RPMI7951 (cell line): ENCODE data around the gene PRB3. TPM values are rescaled to one million over a fixed set of nuclear protein-coding genes. Genes with fewer than 3 reads are reported as not detected.

ENCODE experiments used
- DNase-seq: peaks from one replicate; pipeline ENCODE4 v3.0.0-alpha.2; 2012; ENCODE audit warnings: low read depth
- total RNA-seq: library from RNA; depleted of rRNA; stranded (reverse); fragments of >200 nt; shearing (Covaris generic); gene quantifications from 2 replicates; pipeline ENCODE4 v1.2.3, GENCODE V29; 2014; rRNA removed

PRB3 gene
- total RNA-seq: not detected in 2 replicates

DNA sequence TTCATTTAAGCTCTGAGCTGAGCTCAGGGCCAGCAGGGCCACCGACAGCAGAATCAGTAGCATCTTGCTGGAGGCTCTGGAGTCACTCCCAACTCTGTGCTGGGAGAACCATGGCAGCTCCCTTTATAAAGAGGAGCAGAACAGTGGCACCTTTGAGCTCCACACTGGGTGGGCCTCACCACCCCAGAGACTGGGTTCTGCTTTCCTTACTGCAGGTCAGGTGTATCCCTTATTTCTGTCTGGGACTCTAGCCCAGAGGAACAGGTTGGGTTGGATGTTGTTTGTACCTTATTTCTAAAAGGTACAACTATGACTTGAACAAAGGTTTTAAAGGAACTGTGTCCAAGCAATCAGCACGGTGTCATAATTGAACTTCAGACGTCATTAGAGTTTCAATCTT, at the start of gene PRB3:
Gene PRB3, minus strand, starts transcription at position 101 of the 400 bp plus-strand sequence. Its CDS starts 38 bp downstream, at position 63.
- DNase-seq: no peak

DNA sequence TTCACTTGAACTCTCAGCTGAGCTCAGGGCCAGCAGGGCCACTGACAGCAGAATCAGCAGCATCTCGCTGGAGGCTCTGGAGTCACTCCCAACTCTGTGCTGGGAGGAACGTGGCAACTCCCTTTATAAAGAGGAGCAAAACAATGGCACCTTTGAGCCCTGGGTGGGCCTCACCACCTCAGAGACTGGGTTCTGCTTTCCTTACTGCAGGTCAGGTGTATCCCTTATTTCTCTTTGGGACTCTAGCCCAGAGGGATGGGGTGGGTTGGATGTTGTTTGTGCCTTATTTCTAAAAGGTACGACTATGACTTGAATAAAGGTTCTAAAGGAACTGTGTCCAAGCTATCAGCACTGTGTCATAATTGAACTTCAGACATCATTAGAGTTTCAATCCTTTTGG, 40.8 kb upstream of the PRB3 start, which contains the start of gene PRB4:
Gene PRB4, minus strand, starts transcription at position 101 of the 400 bp plus-strand sequence. Its CDS starts 38 bp downstream, at position 63.
- no peak for DNase-seq

DNA sequence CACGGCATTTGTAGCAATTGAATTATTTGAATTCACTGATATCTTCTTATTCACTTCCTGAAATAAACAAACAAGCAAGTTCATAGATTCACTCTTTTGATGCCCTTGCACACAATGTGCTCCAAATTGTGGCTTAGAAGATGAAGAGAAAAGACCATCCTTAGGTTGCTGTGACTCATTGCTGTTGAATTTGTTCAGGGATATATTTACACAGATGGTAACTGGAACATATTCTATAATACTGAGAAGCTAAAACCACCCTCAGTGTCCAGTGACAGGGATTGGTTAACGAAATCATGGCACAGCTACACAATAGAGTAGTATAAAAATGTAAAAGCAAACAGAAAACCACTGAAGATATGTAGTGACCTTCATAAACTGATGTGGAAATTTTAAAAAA, 37.6 kb upstream of the PRB3 start:
- DNase-seq: no peak

DNA sequence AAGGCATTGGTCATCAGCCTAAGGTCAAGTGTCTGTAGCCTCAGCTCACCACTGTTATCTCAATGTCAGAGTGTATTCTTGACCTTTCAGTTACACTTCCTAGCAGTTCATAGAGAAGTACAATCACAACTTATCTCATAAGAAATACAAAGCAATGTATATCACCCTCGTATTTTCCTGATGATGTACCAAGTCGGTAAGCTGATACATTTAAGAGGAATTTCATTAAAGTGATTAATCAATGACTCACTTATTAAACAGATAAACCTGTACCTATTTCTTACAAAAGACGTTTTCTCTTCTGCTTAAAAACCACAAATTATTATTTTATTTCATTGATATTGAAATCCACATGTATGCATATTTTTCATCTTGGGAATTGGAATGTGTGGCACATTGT, 3.9 kb upstream of the PRB3 start:
- DNase-seq: no peak

DNA sequence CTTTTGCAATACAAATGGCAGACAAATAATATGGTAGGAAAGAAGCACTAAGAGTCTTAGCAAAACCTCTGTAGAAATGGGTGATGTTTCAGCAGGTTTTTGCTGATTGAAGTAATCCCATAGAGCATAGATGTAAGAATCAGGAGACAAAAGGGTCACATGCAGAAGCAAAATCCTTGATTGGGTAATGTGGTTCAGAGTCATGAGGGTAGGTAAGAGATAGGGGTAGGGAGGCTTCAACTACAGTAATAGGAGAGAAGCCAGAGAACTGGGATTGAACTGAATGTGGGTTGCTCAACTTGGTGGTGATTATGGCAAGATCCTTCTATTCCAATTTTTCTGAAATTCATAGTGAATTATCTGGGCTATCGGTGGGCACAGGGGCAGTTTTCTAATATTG, 5.0 kb downstream of the PRB3 start:
- no peak for DNase-seq

GRCh38 chr12:11246489-11246888, 23.0 kb downstream of the PRB3 start:
- no peak for DNase-seq

- DNase-seq: no peak
Observed at GRCh38 chr12:11242656-11243055, 26.9 kb downstream of the PRB3 start.

DNA sequence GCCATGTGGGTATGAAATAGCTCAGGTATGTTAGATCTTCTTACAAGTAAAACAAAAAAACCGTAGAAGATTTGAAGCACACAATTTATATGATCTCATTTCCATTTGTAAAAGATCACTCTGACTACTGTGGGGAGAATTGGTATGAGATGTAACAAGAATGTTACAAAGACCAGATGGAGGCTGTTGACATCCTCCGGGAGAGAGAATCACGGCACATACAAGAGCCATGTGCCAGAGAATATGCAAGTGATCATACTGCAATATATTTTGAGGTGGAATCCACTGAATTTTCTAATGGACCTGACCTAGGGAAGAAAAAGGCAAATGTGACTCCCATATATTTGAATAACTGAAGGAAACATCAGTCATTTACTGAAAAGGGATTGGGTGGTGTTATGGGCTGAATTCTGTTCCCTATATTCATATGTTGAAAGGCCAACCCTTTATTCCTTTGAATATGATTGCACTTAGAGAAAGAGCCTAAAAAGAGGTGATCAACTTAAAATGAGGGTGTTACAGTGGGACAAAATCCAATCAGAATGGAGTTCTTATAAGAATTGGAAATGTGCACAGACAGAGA, 29.1 kb downstream of the PRB3 start:
- no peak for DNase-seq

GRCh38 chr12:11238275-11238674, 31.2 kb downstream of the PRB3 start:
- DNase-seq: no peak

- DNase-seq: no peak
Observed at GRCh38 chr12:11233532-11233931, 36.0 kb downstream of the PRB3 start.

- peak; percentile 37 for DNase-seq
Observed at GRCh38 chr12:11228296-11228879, 41.1 kb downstream of the PRB3 start.

DNA sequence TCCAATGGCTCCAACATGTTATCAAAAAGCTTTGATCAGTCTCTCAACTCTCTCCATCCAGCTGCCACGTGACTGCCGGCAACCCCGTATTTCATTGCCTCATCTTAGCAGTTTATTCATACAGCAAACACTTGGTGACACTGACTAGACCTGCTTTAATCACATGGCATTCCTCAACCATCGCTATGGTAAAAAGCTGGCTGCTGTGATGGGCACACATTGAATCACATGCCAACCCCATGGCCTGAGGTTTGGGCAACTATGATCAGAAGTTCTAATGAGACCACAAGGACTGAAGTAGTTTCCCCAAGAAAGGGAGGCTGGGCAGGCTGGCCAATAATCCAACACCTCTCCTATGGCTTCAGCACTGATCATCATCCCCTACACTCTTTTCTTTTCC, 42.1 kb downstream of the PRB3 start:
- no peak for DNase-seq

Other genes with a start within 250 kb of the PRB3 start
- 0.24 TPM in 1 of 2 replicates, not detected in the other for gene TAS2R19, start 247.1 kb downstream of the PRB3 start, total RNA-seq
- 1.1 and 1.2 TPM in 2 replicates for gene TAS2R31, start 238.3 kb downstream of the PRB3 start, total RNA-seq
- not detected in 2 replicates for gene TAS2R46, start 207.4 kb downstream of the PRB3 start, total RNA-seq
- 0.36 and 0.39 TPM in 2 replicates for gene TAS2R43, start 177.4 kb downstream of the PRB3 start, total RNA-seq
- 0.60 and 0.98 TPM in 2 replicates for gene TAS2R30, start 135.1 kb downstream of the PRB3 start, total RNA-seq
- gene SMIM10L1, start 98.5 kb downstream of the PRB3 start, total RNA-seq: 7.9 and 10.2 TPM in 2 replicates
- gene TAS2R42, start 82.8 kb downstream of the PRB3 start, total RNA-seq: not detected in 2 replicates
- gene PRB4, start 40.7 kb upstream of the PRB3 start, total RNA-seq: not detected in 2 replicates
- gene PRB2, start 125.9 kb upstream of the PRB3 start, total RNA-seq: not detected in 2 replicates